Caco-2 (cell line): ENCODE data around the gene CTDNEP1. TPM values are rescaled to one million over a fixed set of nuclear protein-coding genes. Genes with fewer than 3 reads are reported as not detected.
A peak's percentile ranks its signal among the peaks of the same experiment; 100 is the strongest.

ENCODE experiments used
- BruUV-seq: library from RNA; stranded (reverse); fragments of 400-500 nt; replicated peaks from 2 replicates; lab custom pipeline; 2021; lab: Mats Ljungman, UMichigan
- CTCF ChIA-PET: fragments of 300-600 bp; sonication (Branson Sonifier 250); formaldehyde crosslinking; loops from one replicate; lab custom pipeline; 2022; ENCODE audit warnings: antibody characterized with exemption; lab: Charles Lee
- POLR2A ChIA-PET: fragments of 300-600 bp; sonication (Branson Sonifier 250); formaldehyde crosslinking; loops from one replicate; lab custom pipeline; 2022; ENCODE audit warnings: antibody characterized with exemption; lab: Charles Lee
- DNase-seq, 2 experiments: peaks; one replicate each; pipeline versions ENCODE4 v3.0.0 to v3.0.0-alpha.2; 2020 to 2022
- H3K27me3 ChIP-seq: replicated peaks from 2 replicates; pipeline ENCODE4 v1.6.0; 2011; ENCODE audit warnings: low read length; ENCODE audit not compliant: control insufficient read depth, insufficient read depth
- H3K36me3 ChIP-seq: 2 replicates; pipeline ENCODE4 v1.5.1; 2011; ENCODE audit warnings: low read length; ENCODE audit not compliant: control insufficient read depth, insufficient read depth
- H3K4me1 ChIP-seq: fragments of 250-450 bp; sonication (Bioruptor Pico); 2 replicates; pipeline ENCODE4 v1.5.1; 2020; ENCODE audit warnings: mild to moderate bottlenecking
- H3K4me3 ChIP-seq: 2 replicates; pipeline ENCODE4 v1.5.1; 2011; ENCODE audit warnings: low read depth, mild to moderate bottlenecking, control low read depth, low read length
- H3K9me3 ChIP-seq: fragments of 250-450 bp; sonication (Bioruptor Pico); 2 replicates; pipeline ENCODE4 v1.5.1; 2020; ENCODE audit warnings: mild to moderate bottlenecking, moderate library complexity
- H3K27ac Mint-ChIP-seq: one replicate; pipeline ENCODE4 v1.8.0; 2022; ENCODE audit warnings: mixed read lengths; ENCODE audit not compliant: unreplicated experiment
- H3K27me3 Mint-ChIP-seq: one replicate; pipeline ENCODE4 v1.8.0; 2022; ENCODE audit warnings: mixed read lengths; ENCODE audit not compliant: insufficient read depth, unreplicated experiment
- H3K36me3 Mint-ChIP-seq: one replicate; pipeline ENCODE4 v1.8.0; 2022; ENCODE audit warnings: mild to moderate bottlenecking, mixed read lengths; ENCODE audit not compliant: insufficient read depth, unreplicated experiment
- H3K4me1 Mint-ChIP-seq: one replicate; pipeline ENCODE4 v1.8.0; 2022; ENCODE audit warnings: low read depth, mixed read lengths; ENCODE audit not compliant: unreplicated experiment
- H3K4me3 Mint-ChIP-seq: one replicate; pipeline ENCODE4 v1.8.0; 2022; ENCODE audit warnings: mild to moderate bottlenecking, moderate library complexity, mixed read lengths; ENCODE audit not compliant: unreplicated experiment
- H3K9me3 Mint-ChIP-seq: one replicate; pipeline ENCODE4 v1.8.0; 2022; ENCODE audit warnings: mixed read lengths; ENCODE audit not compliant: unreplicated experiment
- CTCF ChIP-seq, 2 experiments: fragments of 200-600 bp in 1 of 2; IDR thresholded peaks; 1 replicate in 1 of 2; 2 replicates in 1 of 2; pipeline versions ENCODE4 v1.5.1 to v1.8.0; 2011 to 2022; ENCODE audit warnings: antibody characterized with exemption in 1 of 2, control low read depth in 1 of 2, inconsistent platforms in 1 of 2, low read depth in 1 of 2, low read length in 1 of 2, mild to moderate bottlenecking in 1 of 2, moderate library complexity in 1 of 2; ENCODE audit not compliant: insufficient read depth in 1 of 2, severe bottlenecking in 1 of 2, unreplicated experiment in 1 of 2
- intact Hi-C: fragments of 100-400 bp; cut with micrococcal nuclease; formaldehyde crosslinking; loops from one replicate; pipeline ENCODE4 v1.10.0; 2022; ENCODE audit not compliant: unreplicated experiment
- total RNA-seq: library from RNA; stranded (reverse); gene quantifications from 2 replicates; pipeline ENCODE4 v1.2.3, GENCODE V29; 2022

Gene CTDNEP1
- total RNA-seq, 1 experiment from 2014 or later = 71.1 TPM

- Mint-ChIP-seq H3K36me3 (peaks cover 48% of the 10 kb centered on the region), H3K27ac (peak overlapping the region; percentile 73)
- no peak for TF ChIP-seq CTCF (IDR thresholded peaks at IDR 0.05; ENCODE audit: insufficient read depth in 1 of 2, low read depth in 1 of 2, low read length in 1 of 2, severe bottlenecking in 1 of 2, unreplicated experiment in 1 of 2)
Measured at GRCh38 chr17:7220593-7221277, 30.8 kb downstream of the CTDNEP1 start.

GRCh38 chr17:7219812-7220592 lies 31.5 kb downstream of the CTDNEP1 start, which contains the start of the genes ACADVL and DLG4:
Gene ACADVL (plus strand): TSS chr17:7219938. CDS start chr17:7219985, 47 bp downstream.
Gene DLG4 (minus strand): TSS chr17:7219836.
- Histone ChIP-seq H3K4me1 (peaks cover 10% of the 10 kb centered on the region), H3K4me3 (peak within 1 kb of the TSS; percentile 80), H3K27me3 (no peaks in the 10 kb centered on the region), H3K36me3 (no peaks in the 10 kb centered on the region), H3K9me3 (no peaks in the 10 kb centered on the region)
- ChIA-PET POLR2A (interaction anchor here (0.5 to 2.3 kb wide), 4 partner anchors 14 to 146 kb away, joined by 3 to 6 read pairs (median 5); partner anchors contain the start of genes DVL2 and NEURL4), CTCF (interaction anchor here (1.1 to 1.6 kb wide), 3 partner anchors 14 to 110 kb away, joined by 3 to 5 read pairs (median 3); partner anchors contain the start of genes DVL2, GABARAP and NEURL4)
- H3K9me3 Mint-ChIP-seq = no peaks in the 10 kb centered on the region
- TF ChIP-seq CTCF (IDR thresholded peaks at IDR 0.05; ENCODE audit: insufficient read depth in 1 of 2, low read depth in 1 of 2, low read length in 1 of 2, severe bottlenecking in 1 of 2, unreplicated experiment in 1 of 2) = no peak
- DNase-seq = peak; percentile 77 to 80
- H3K27me3 Mint-ChIP-seq = no peaks in the 10 kb centered on the region
- BruUV-seq = no TSS peak
- intact Hi-C loops = loop anchor here (1.0 kb wide), 1 partner anchor 29 kb away; no protein-coding TSS in a partner anchor
- H3K27ac Mint-ChIP-seq = peak within 1 kb of the TSS; percentile 73
- H3K4me3 Mint-ChIP-seq = peak within 1 kb of the TSS; percentile 77
- peaks cover 5% of the 10 kb centered on the region for H3K4me1 Mint-ChIP-seq
- H3K36me3 Mint-ChIP-seq = peaks cover 53% of the 10 kb centered on the region

More at GRCh38 chr17:7220593-7221277, 30.8 kb downstream of the CTDNEP1 start:
- Mint-ChIP-seq H3K4me1 (peaks cover 5% of the 10 kb centered on the region), H3K4me3 (peak overlapping the region; percentile 77), H3K27me3 (no peaks in the 10 kb centered on the region), H3K9me3 (no peaks in the 10 kb centered on the region)
- POLR2A ChIA-PET = interaction anchor here (1.4 to 2.3 kb wide), 2 partner anchors 14 to 109 kb away, joined by 4 to 6 read pairs; partner anchors contain the start of genes DVL2 and NEURL4
- Histone ChIP-seq H3K4me1 (peaks cover 7% of the 10 kb centered on the region), H3K9me3 (no peaks in the 10 kb centered on the region), H3K27me3 (no peaks in the 10 kb centered on the region), H3K36me3 (no peaks in the 10 kb centered on the region), H3K4me3 (peak overlapping the region; percentile 80)
- DNase-seq = peak in 1 of 2 experiments; percentile 51
- TSS peak; percentile 28 for BruUV-seq
- intact Hi-C loops = no loop called here
- CTCF ChIA-PET = interaction anchor here (0.7 to 1.6 kb wide), 4 partner anchors 14 to 109 kb away, joined by 3 to 5 read pairs (median 3); partner anchors contain the start of genes DVL2, GABARAP and NEURL4
